H9 (cell line): ENCODE data around the gene PAK1. TPM values are rescaled to one million over a fixed set of nuclear protein-coding genes. Genes with fewer than 3 reads are reported as not detected.

Source experiments
- DNase-seq: peaks from one replicate; pipeline ENCODE4 v3.0.0-alpha.2; 2017
- H2AFZ ChIP-seq: one replicate; pipeline ENCODE4 v1.6.1; 2013; ENCODE audit warnings: mild to moderate bottlenecking, low read length, control low read depth, moderate library complexity
- H2AK5ac ChIP-seq: 2 replicates; pipeline ENCODE4 v1.6.1; 2013; ENCODE audit warnings: low read length, control low read depth, mixed read lengths; ENCODE audit not compliant: insufficient read length
- H2BK120ac ChIP-seq: one replicate; pipeline ENCODE4 v1.6.1; 2013; ENCODE audit warnings: low read depth, mild to moderate bottlenecking, low read length, control low read depth, inconsistent platforms; ENCODE audit not compliant: poor library complexity, severe bottlenecking
- H2BK12ac ChIP-seq: 2 replicates; pipeline ENCODE4 v1.6.1; 2013; ENCODE audit warnings: low read length, control low read depth, mixed read lengths, low read depth; ENCODE audit not compliant: insufficient read length
- H2BK15ac ChIP-seq: 2 replicates; pipeline ENCODE4 v1.6.1; 2013; ENCODE audit warnings: low read depth, low read length, control low read depth
- H2BK20ac ChIP-seq: one replicate; pipeline ENCODE4 v1.6.1; 2013; ENCODE audit warnings: low read depth, mild to moderate bottlenecking, low read length, control low read depth, inconsistent platforms; ENCODE audit not compliant: poor library complexity, severe bottlenecking
- H2BK5ac ChIP-seq: 2 replicates; pipeline ENCODE4 v1.6.1; 2013; ENCODE audit warnings: low read length, control low read depth, mixed read lengths; ENCODE audit not compliant: insufficient read length
- H3K14ac ChIP-seq: 2 replicates; pipeline ENCODE4 v1.6.1; 2013; ENCODE audit warnings: low read length, control low read depth; ENCODE audit not compliant: insufficient read depth
- H3K18ac ChIP-seq: 2 replicates; pipeline ENCODE4 v1.6.1; 2013; ENCODE audit warnings: low read depth, mild to moderate bottlenecking, mixed read lengths, low read length, control low read depth; ENCODE audit not compliant: insufficient read length
- H3K23ac ChIP-seq: 2 replicates; pipeline ENCODE4 v1.6.1; 2013; ENCODE audit warnings: low read length, control low read depth, mixed read lengths, low read depth; ENCODE audit not compliant: insufficient read length
- H3K23me2 ChIP-seq: 2 replicates; pipeline ENCODE4 v1.6.1; 2013; ENCODE audit warnings: low read depth, mild to moderate bottlenecking, mixed read lengths, low read length, control low read depth; ENCODE audit not compliant: insufficient read length, poor library complexity, severe bottlenecking
- H3K27ac ChIP-seq: 2 replicates; pipeline ENCODE4 v1.5.1; 2013; ENCODE audit warnings: low read length, control low read depth, mixed read lengths, low read depth; ENCODE audit not compliant: insufficient read length
- H3K27me3 ChIP-seq: 2 replicates; pipeline ENCODE4 v1.6.1; 2013; ENCODE audit warnings: low read length, control low read depth, inconsistent platforms; ENCODE audit not compliant: insufficient read depth
- H3K4ac ChIP-seq: 2 replicates; pipeline ENCODE4 v1.6.1; 2013; ENCODE audit warnings: low read depth, mild to moderate bottlenecking, control low read depth, inconsistent platforms, low read length, moderate library complexity
- H3K4me1 ChIP-seq: 2 replicates; pipeline ENCODE4 v1.6.1; 2013; ENCODE audit warnings: low read length, control low read depth, inconsistent platforms; ENCODE audit not compliant: insufficient read depth
- H3K4me2 ChIP-seq: 2 replicates; pipeline ENCODE4 v1.6.1; 2013; ENCODE audit warnings: low read length, control low read depth, mixed read lengths; ENCODE audit not compliant: insufficient read length, insufficient read depth
- H3K56ac ChIP-seq: 2 replicates; pipeline ENCODE4 v1.6.1; 2013; ENCODE audit warnings: low read depth, mild to moderate bottlenecking, mixed read lengths, low read length, control low read depth; ENCODE audit not compliant: insufficient read length
- H3K79me1 ChIP-seq: 2 replicates; pipeline ENCODE4 v1.6.1; 2013; ENCODE audit warnings: low read depth, mild to moderate bottlenecking, moderate library complexity, low read length, control low read depth, inconsistent platforms; ENCODE audit not compliant: insufficient read depth, poor library complexity, severe bottlenecking
- H3K79me2 ChIP-seq: 2 replicates; pipeline ENCODE4 v1.6.1; 2013; ENCODE audit warnings: low read length, control low read depth, inconsistent platforms; ENCODE audit not compliant: insufficient read depth
- H3K9ac ChIP-seq: 2 replicates; pipeline ENCODE4 v1.6.1; 2013; ENCODE audit warnings: low read length, control low read depth, mixed read lengths; ENCODE audit not compliant: insufficient read length; ENCODE audit errors: extremely low read depth
- H3K9me3 ChIP-seq: one replicate; pipeline ENCODE4 v1.6.1; 2013; ENCODE audit warnings: low read depth, low read length, inconsistent platforms; ENCODE audit not compliant: control insufficient read depth
- H3T11ph ChIP-seq: one replicate; pipeline ENCODE4 v1.6.1; 2013; ENCODE audit warnings: mild to moderate bottlenecking, low read length, control low read depth, inconsistent platforms
- H4K20me1 ChIP-seq: one replicate; pipeline ENCODE4 v1.6.1; 2013; ENCODE audit not compliant: control insufficient read depth, insufficient read length, insufficient read depth
- H4K5ac ChIP-seq: 2 replicates; pipeline ENCODE4 v1.6.1; 2013; ENCODE audit warnings: low read depth, mild to moderate bottlenecking, mixed read lengths, low read length, control low read depth; ENCODE audit not compliant: insufficient read length
- H4K8ac ChIP-seq: replicated peaks from 2 replicates; pipeline ENCODE4 v1.6.1; 2013; ENCODE audit warnings: low read length, control low read depth, mixed read lengths, low read depth; ENCODE audit not compliant: insufficient read length
- H4K91ac ChIP-seq: 2 replicates; pipeline ENCODE4 v1.6.1; 2013; ENCODE audit warnings: low read depth, mild to moderate bottlenecking, moderate library complexity, mixed read lengths, low read length, control low read depth; ENCODE audit not compliant: insufficient read length
- H3K27ac Mint-ChIP-seq, 3 experiments: 2 replicates in 2 of 3; 3 replicates in 1 of 3; pipeline ENCODE4 v1.8.0; 2020 to 2021; ENCODE audit warnings: mixed read lengths in 3 of 3, mild to moderate bottlenecking in 1 of 3, moderate library complexity in 1 of 3
- H3K27me3 Mint-ChIP-seq: 2 replicates; pipeline ENCODE4 v1.8.0; 2021; ENCODE audit warnings: low read depth, mild to moderate bottlenecking, moderate library complexity, mixed read lengths
- H3K36me3 Mint-ChIP-seq, 3 experiments: 2 replicates in 2 of 3; 3 replicates in 1 of 3; pipeline ENCODE4 v1.8.0; 2020 to 2021; ENCODE audit warnings: low read depth in 3 of 3, mixed read lengths in 3 of 3; ENCODE audit not compliant: insufficient read depth in 1 of 3
- H3K4me1 Mint-ChIP-seq, 2 experiments: 2 replicates each; pipeline ENCODE4 v1.8.0; 2020; ENCODE audit warnings: mixed read lengths in 2 of 2
- H3K4me3 Mint-ChIP-seq, 2 experiments: 2 replicates in 1 of 2; 3 replicates in 1 of 2; pipeline ENCODE4 v1.8.0; 2020 to 2021; ENCODE audit warnings: mild to moderate bottlenecking in 2 of 2, mixed read lengths in 2 of 2, moderate library complexity in 1 of 2
- H3K9me3 Mint-ChIP-seq, 2 experiments: 2 replicates in 1 of 2; 3 replicates in 1 of 2; pipeline ENCODE4 v1.8.0; 2020; ENCODE audit warnings: mild to moderate bottlenecking in 2 of 2, mixed read lengths in 2 of 2, moderate library complexity in 1 of 2
- whole genome bisulfite sequencing: extraction: QIAGEN DNeasy Blood & Tissue Kit; methylation state at CpG from one replicate; pipeline ENCODE4 v1.1.7; 2013; ENCODE audit warnings: missing lambda C conversion rate, low lambda C conversion rate, mixed read lengths; ENCODE audit not compliant: insufficient read length; ENCODE audit errors: extremely low coverage; 5-methylcytosine and 5-hydroxymethylcytosine counted together
- total RNA-seq: library from RNA; stranded (reverse); gene quantifications from 2 replicates; pipeline ENCODE4 v1.2.1, GENCODE V29; 2021
- TF ChIP-seq, protein P1 (sequence below): fragments of 200-600 bp; sonication (generic); conservative IDR thresholded peaks from 3 replicates; pipeline ENCODE4 v1.8.0; 2021; ENCODE audit warnings: antibody characterized with exemption, mild to moderate bottlenecking

Gene PAK1
- total RNA-seq, 1 experiment from 2014 or later = 122 TPM

DNA sequence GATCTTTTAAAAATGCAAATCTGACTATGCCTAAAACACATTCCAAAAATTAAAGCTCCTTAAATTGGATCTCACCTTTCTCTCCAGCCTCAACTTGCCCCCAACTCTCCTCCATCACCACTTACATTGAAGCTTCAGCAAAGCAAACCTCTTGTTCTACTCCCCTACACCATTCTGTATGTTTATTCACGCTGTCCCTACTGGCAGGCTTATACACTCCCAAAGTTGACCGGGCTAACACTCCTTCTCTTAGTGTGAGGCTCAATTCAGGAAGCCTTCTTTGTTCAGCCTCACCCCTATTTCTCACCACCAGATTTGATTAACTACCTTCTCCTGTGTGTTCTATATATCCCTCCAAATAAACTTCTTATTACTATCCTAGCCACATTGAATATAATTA is 170.6 kb downstream of the PAK1 start:
- Mint-ChIP-seq H3K4me3 (no peak overlapping the region), H3K27me3 (no peaks in the 10 kb centered on the region), H3K36me3 (no peaks in the 10 kb centered on the region), H3K27ac (no peak overlapping the region), H3K9me3 (no peaks in the 10 kb centered on the region), H3K4me1 (peaks cover 8 to 10% of the 10 kb centered on the region in 2 experiments; a peak in 3 of 4 replicates)
- Histone ChIP-seq H3K4me2 (no peak overlapping the region), H4K5ac (no peak overlapping the region), H3K9ac (no peak overlapping the region), H2BK15ac (no peak overlapping the region), H3K14ac (no peak overlapping the region), H3K4me1 (no peaks in the 10 kb centered on the region), H2AK5ac (no peak overlapping the region), H3K23me2 (peaks cover 4% of the 10 kb centered on the region), H2BK120ac (no peak overlapping the region), H4K91ac (no peak overlapping the region), H3K4ac (no peak overlapping the region), H3K27ac (no peak overlapping the region), H2AFZ (no peak overlapping the region), H3K9me3 (no peaks in the 10 kb centered on the region), H2BK5ac (no peak overlapping the region), H3K56ac (no peak overlapping the region), H3K79me1 (no peaks in the 10 kb centered on the region), H3K23ac (no peak overlapping the region), H4K8ac (no peak overlapping the region), H3K79me2 (0 out of 2 replicates have a peak, but pooled peaks cover 2% of the 10 kb centered on the region), H2BK20ac (no peak overlapping the region), H3K18ac (no peak overlapping the region), H2BK12ac (no peak overlapping the region), H3K27me3 (no peaks in the 10 kb centered on the region), H4K20me1 (no peaks in the 10 kb centered on the region), H3T11ph (no peak overlapping the region)
- TF ChIP-seq, protein P1, sequence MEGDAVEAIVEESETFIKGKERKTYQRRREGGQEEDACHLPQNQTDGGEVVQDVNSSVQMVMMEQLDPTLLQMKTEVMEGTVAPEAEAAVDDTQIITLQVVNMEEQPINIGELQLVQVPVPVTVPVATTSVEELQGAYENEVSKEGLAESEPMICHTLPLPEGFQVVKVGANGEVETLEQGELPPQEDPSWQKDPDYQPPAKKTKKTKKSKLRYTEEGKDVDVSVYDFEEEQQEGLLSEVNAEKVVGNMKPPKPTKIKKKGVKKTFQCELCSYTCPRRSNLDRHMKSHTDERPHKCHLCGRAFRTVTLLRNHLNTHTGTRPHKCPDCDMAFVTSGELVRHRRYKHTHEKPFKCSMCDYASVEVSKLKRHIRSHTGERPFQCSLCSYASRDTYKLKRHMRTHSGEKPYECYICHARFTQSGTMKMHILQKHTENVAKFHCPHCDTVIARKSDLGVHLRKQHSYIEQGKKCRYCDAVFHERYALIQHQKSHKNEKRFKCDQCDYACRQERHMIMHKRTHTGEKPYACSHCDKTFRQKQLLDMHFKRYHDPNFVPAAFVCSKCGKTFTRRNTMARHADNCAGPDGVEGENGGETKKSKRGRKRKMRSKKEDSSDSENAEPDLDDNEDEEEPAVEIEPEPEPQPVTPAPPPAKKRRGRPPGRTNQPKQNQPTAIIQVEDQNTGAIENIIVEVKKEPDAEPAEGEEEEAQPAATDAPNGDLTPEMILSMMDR = no peak
- WGBS = no CpG with 5 or more reads among the region's 2 CpGs
- DNase-seq = no peak
